Stimulated activated CD8-positive, alpha-beta memory T cell treated with anti-CD3 and anti-CD28 coated beads, Interleukin-15, amount 100 ng/mL, for 48 hours (primary cell): ENCODE measurements around the gene MPPED2.

Experiments used
- DNase-seq, 2 donors: peaks; one replicate each; pipeline ENCODE4 v3.0.0-alpha.2; 2020; ENCODE audit warnings: low read depth in 2 of 2

The MPPED2 gene

GRCh38 chr11:30586251-30587144, at the start of gene MPPED2:
Gene MPPED2 (minus strand): TSS chr11:30586353. CDS start chr11:30580373, 5,980 bp downstream.
- DNase-seq, result no peak

GRCh38 chr11:30635401-30635989, 49.3 kb upstream of the MPPED2 start:
- no peak for DNase-seq

- DNase-seq, result no peak
Measured at GRCh38 chr11:30631148-30631547, 45.0 kb upstream of the MPPED2 start.

- DNase-seq, result no peak
Measured at GRCh38 chr11:30619767-30620166, 33.6 kb upstream of the MPPED2 start.

- no peak for DNase-seq
Measured at GRCh38 chr11:30617762-30618161, 31.6 kb upstream of the MPPED2 start.

- no peak for DNase-seq
Measured at GRCh38 chr11:30610628-30611027, 24.5 kb upstream of the MPPED2 start.

- no peak for DNase-seq
Measured at GRCh38 chr11:30608534-30608933, 22.4 kb upstream of the MPPED2 start.

GRCh38 chr11:30605036-30605605, 19.0 kb upstream of the MPPED2 start:
- no peak for DNase-seq

GRCh38 chr11:30603357-30603756, 17.2 kb upstream of the MPPED2 start:
- DNase-seq, result no peak

- DNase-seq, result no peak
Measured at GRCh38 chr11:30596832-30597231, 10.7 kb upstream of the MPPED2 start.

- no peak for DNase-seq
Measured at GRCh38 chr11:30595934-30596333, 9.8 kb upstream of the MPPED2 start.

- DNase-seq, result no peak
Measured at GRCh38 chr11:30594646-30595411, 8.7 kb upstream of the MPPED2 start.

GRCh38 chr11:30587269-30587812, 1.2 kb upstream of the MPPED2 start:
- no peak for DNase-seq

- no peak for DNase-seq
Measured at GRCh38 chr11:30585892-30586250, 282 bp downstream of the MPPED2 start.

GRCh38 chr11:30585125-30585891, 845 bp downstream of the MPPED2 start:
- DNase-seq, result no peak

- DNase-seq, result no peak
Measured at GRCh38 chr11:30583476-30584280, 2.5 kb downstream of the MPPED2 start.

GRCh38 chr11:30582726-30583125, 3.4 kb downstream of the MPPED2 start:
- DNase-seq, result no peak

GRCh38 chr11:30581675-30582074, 4.5 kb downstream of the MPPED2 start:
- DNase-seq, result no peak

- DNase-seq, result no peak
Measured at GRCh38 chr11:30580573-30580972, 5.6 kb downstream of the MPPED2 start.
